Skin of body (tissue), 3 donors: Measurements from ENCODE around the gene MRPL42. TPM values are rescaled to one million over a fixed set of nuclear protein-coding genes. Genes with fewer than 3 reads are reported as not detected.
"Not testable (repeated sequence)": the region's sequence is repeated elsewhere in the genome, so short reads cannot be mapped to it uniquely, and the experiment has no call there.

Experiments used
- DNase-seq: peaks from one replicate; lab custom pipeline; 2025; lab: John Stamatoyannopoulos, UW
- small RNA-seq: library from RNA; depleted of rRNA; stranded (forward); fragments of <200 nt; gene quantifications from one replicate; pipeline ENCODE3, GENCODE V24; 2014; ENCODE audit warnings: low replicate concordance
- total RNA-seq: library from RNA; depleted of rRNA; stranded (reverse); fragments of >200 nt; gene quantifications from one replicate; pipeline ENCODE4 v1.2.3, GENCODE V29; 2014

MRPL42 gene
- total RNA-seq, 1 donor from 2014 or later: 40.7 TPM

- no peak for DNase-seq
Measured at GRCh38 chr12:93541578-93542225, 74.4 kb downstream of the MRPL42 start.

- no peak for DNase-seq
Measured at GRCh38 chr12:93547778-93548177, 80.5 kb downstream of the MRPL42 start.

DNA sequence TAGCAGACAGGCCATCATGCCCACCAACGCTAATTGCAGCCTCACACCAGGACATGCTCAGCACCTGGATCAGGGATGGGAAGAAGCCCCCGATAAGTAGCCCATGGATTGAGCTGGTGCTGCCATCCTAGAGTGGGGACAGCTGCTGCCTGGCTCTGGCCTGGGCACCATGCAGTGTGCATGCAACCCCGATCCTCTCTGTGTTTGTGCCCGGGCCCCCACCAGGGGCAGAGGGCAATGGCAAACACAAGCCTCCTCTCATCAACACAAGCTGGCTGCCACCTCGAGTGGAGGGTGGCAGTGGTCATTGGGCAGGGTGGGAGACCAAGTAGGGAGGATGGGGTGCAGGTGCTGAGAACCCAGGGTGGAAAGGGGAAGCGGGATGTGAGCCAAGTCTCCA, 81.9 kb downstream of the MRPL42 start:
- no peak for DNase-seq

- DNase-seq: no peak
Measured at GRCh38 chr12:93550748-93551611, 83.7 kb downstream of the MRPL42 start.

DNA sequence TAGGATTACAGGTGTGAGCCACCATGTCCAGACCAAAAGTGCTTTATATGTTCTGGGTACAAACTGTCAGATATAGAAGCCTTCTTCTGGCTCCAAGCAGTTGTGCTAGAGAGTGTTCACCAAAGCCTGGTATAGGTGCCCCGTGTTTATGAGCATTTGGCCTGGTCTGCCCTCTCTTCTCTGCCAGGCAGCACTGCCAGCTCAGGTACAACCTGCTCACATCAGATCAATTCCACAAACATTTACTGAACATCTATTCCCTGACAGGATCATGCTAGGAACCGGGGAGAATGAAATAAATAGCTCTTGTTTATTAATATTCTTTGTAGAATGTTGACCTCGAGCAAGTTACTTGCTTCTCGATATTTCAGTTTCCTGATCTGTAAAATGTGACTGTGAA, 85.1 kb downstream of the MRPL42 start:
- DNase-seq: no peak

DNA sequence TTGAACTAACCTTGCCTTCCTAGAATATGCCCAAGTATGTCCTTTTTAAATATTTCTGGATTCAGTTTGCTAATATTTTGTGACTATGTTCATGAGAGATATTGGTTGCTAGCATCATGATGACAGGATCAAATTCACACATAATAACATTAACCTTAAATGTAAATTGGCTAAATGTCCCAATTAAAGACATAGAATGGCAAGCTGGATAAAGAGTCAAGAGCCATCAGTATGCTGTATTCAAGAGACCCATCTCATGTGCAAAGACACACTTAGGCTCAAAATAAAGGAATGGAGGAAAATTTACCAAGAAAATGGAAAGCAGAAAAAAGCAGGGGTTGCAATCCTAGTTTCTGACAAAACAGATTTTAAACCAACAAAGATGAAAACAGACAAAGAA, 90.6 kb downstream of the MRPL42 start:
- not testable (repeated sequence) for DNase-seq

DNA sequence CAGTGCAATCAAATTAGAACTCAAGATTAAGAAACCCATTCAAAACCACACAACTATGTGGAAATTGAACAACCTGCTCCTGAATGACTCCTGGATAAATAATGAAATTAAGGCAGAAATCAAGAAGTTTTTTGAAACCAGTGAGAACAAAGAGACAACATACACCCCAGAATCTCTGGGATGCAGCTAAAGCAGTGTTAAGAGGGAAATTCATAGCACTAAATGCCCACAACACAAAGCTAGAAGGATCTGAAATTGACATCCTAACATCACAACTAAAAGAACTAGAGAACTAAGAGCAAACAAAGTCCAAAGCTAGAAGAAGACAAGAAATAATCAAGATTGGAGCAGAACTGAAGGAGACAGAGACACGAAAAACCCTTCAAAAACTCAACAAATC, 91.4 kb downstream of the MRPL42 start:
- not testable (repeated sequence) for DNase-seq

GRCh38 chr12:93563807-93564538, 96.7 kb downstream of the MRPL42 start:
- DNase-seq: no peak

GRCh38 chr12:93565760-93566159, 98.4 kb downstream of the MRPL42 start:
- DNase-seq: no peak

Small RNA genes within 50 kb of the gene (small RNA-seq; reads per million reads assigned to genes)
- not detected for gene RF00019

Other genes with a start within 250 kb of the MRPL42 start
- gene NUDT4, start 89.6 kb upstream of the MRPL42 start, total RNA-seq: 54.1 TPM
- gene UBE2N, start 25.6 kb upstream of the MRPL42 start, total RNA-seq: 69.3 TPM
- gene SOCS2, start 105.2 kb downstream of the MRPL42 start, total RNA-seq: 23.7 TPM
- 15.5 TPM for gene CRADD, start 209.9 kb downstream of the MRPL42 start, total RNA-seq